ACHN (cell line): ENCODE data around the gene SYT2.
"Not testable (repeated sequence)": the region's sequence is repeated elsewhere in the genome, so short reads cannot be mapped to it uniquely, and the experiment has no call there.

Experiments
- DNase-seq: peaks from one replicate; pipeline ENCODE4 v3.0.0-alpha.2; 2015
- in situ Hi-C: cut with HindIII; loops from 2 replicates; pipeline ENCODE4 v1.10.0; 2017; ENCODE audit warnings: low sequenced_read_pairs, low pct_ligation_motif_present, low pct_unique_long_range_greater_than_20kb

SYT2 gene

DNA sequence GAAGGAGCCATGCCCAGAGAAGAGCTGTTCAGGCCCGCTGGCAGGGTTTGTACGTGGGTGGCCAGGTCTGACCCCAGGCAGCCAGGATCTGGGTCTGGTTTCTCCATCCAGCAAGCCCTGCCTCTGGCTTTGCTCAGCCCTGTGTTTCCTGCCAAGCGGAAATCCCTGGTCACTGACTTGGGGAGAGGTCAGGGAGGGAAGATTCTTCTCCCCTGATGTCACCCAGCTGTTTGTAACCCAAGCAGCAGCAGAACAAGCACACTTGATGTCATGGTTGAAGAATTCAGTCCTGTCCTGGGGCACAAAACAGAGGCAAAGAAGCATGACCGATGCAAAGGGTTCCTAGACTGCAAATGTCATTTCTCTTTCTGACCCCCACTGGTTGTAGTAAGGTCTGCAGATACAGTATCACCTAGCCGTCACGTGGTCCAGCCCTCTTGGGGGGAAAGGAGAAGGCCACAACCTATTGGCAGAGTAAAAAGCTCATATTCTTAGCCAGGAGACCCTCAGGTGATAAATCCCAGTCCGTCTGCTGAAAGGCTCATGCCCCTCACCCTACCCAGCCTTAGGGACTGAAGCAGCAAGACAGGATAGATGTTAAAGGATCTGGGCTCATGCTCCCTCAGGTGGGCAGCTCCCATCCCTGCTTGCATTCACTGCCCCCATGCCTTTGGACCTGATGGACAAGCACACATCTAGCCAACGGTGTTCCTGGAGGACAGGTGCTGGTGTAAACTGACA, 120.9 kb downstream of the SYT2 start:
- in situ Hi-C loops: no loop called here
- peak; percentile 99 for DNase-seq

- in situ Hi-C loops: no loop called here
- DNase-seq: no peak
Observed at GRCh38 chr1:202588503-202589189, 121.6 kb downstream of the SYT2 start.

DNA sequence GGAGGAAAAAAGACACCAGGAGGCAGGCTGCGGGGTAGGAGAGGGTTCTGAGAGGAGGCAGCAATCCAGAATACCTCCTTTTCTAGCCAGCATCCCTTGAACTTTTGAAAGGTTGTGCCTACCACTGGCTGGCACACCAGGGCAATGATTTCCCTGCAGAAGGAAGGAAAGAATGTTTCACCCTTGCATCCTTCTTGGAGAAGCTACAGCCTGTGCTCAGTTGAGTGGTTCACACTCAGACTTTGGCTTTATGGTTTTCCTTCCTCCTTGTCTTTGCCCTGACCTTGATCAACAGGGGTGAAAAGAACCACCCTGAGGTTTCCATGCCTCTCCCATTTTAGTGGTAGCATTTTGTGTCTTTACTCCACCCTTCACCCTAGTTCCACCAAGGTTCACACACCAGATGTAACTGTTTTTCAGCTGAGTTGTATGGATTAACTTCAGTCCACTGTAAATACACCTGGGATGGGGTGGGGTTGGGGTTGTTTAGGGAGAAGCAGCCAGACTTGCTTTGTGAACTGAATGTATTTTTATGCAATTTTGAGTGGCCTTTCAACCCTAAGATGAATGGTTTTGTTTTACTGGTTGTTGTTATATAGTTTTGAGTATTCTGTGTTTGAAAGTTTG, 122.3 kb downstream of the SYT2 start:
- in situ Hi-C loops: no loop called here
- DNase-seq: peak; percentile 12

GRCh38 chr1:202586871-202587270, 123.4 kb downstream of the SYT2 start:
- in situ Hi-C loops: no loop called here
- DNase-seq: no peak

GRCh38 chr1:202586018-202586821, 124.0 kb downstream of the SYT2 start:
- in situ Hi-C loops: no loop called here
- DNase-seq: peak; percentile 17

GRCh38 chr1:202585590-202585933, 124.7 kb downstream of the SYT2 start:
- no peak for DNase-seq
- in situ Hi-C loops: no loop called here

DNA sequence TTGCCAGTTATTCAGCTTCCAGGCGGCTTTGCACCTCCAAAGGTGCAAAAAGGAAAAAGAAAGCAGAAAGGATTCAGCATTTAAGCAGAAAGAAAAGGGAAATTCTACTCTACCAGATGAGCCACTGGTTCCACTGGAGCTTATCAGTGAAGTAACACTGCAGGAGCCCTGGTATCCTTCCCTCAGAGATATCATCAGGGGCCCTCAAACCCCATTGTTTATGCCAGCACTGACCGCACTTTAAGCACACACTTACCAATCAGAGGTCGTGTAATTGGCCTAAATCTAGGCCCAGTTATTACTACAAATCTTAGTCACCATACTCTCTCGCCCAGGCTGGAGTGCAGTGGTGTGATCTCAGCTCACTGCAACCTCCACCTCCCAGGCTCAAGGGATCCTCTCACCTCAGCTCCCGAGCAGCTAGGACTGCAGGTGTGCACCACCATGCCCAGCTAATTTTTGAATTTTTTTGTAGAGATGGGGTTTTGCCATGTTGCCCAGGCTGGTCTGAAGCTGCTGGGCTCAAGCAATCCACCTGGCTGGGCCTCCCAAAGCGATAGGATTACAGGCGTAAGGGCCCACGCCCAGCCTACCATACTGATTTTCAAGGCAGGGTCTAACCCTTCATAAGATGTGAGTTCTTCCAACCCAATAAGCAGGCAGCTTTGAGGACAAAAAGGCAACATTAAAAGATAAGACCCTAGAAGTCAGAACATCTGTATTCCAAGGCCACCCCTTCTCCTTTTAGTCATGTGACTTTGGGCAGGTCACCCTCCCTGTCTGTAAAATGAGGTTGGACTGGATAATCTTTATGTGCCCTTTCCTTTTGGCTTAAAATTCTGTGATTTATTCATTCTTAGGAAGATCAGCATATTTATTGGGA, 125.3 kb downstream of the SYT2 start:
- DNase-seq: no peak
- in situ Hi-C loops: no loop called here

DNA sequence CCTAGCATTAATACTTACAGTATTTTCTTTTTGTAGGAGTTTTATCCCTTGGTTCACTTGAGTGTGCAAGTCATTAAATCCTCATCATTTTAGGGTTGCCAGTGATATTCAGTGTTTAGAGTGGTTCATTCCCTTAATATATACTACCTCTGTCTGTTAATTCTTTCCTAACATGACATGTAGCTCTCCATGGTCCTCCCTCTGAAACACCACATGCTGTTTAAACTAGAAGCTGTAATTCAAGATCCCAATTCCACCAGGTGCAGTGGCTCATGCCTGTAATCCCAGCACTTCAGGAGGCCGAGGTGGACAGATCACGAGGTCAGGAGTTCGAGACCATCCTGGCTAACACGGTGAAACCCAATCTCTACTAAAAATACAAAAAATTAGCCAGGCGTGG, 127.9 kb downstream of the SYT2 start:
- in situ Hi-C loops, DNase-seq: not testable (repeated sequence)

- no peak for DNase-seq
- in situ Hi-C loops: no loop called here
Observed at GRCh38 chr1:202580619-202581018, 129.6 kb downstream of the SYT2 start.

- peak; percentile 78 for DNase-seq
- in situ Hi-C loops: no loop called here
Observed at GRCh38 chr1:202579806-202580205, 130.4 kb downstream of the SYT2 start.

- DNase-seq: no peak
- in situ Hi-C loops: no loop called here
Observed at GRCh38 chr1:202578565-202578964, 131.7 kb downstream of the SYT2 start.

- in situ Hi-C loops: no loop called here
Observed at GRCh38 chr1:202578001-202578504, 132.2 kb downstream of the SYT2 start.

GRCh38 chr1:202577381-202577780, 132.9 kb downstream of the SYT2 start:
- DNase-seq: no peak

More at GRCh38 chr1:202578001-202578504, 132.2 kb downstream of the SYT2 start:
- DNase-seq: no peak

GRCh38 chr1:202576816-202577215, 133.4 kb downstream of the SYT2 start:
- DNase-seq: no peak
- in situ Hi-C loops: no loop called here

More at GRCh38 chr1:202577381-202577780, 132.9 kb downstream of the SYT2 start:
- in situ Hi-C loops: no loop called here

GRCh38 chr1:202575918-202576653, 134.2 kb downstream of the SYT2 start:
- in situ Hi-C loops: no loop called here
- no peak for DNase-seq

DNA sequence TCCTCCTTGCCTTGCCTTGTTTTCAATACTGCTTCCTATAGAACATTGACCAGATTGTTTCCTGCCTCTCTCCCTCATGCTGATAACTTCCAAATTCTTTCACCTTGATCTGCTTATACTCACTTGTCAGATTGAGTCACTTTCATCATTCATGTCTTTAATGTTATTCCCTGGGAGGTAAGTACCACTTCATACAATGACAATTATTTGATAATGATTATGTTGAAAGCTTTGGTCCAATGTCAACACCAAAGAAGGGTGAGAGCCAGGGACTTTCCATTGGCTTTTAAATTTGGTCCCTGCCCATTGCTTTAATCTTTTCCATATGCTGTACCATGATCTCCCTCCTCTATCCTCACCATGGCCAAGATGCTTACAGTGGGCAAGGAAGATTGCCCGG, 137.4 kb downstream of the SYT2 start:
- in situ Hi-C loops: no loop called here
- DNase-seq: no peak

GRCh38 chr1:202571719-202572339, 138.4 kb downstream of the SYT2 start:
- in situ Hi-C loops: no loop called here
- DNase-seq: peak; percentile 53
